GM12878 (cell line): ENCODE measurements around the gene RXYLT1. TPM values are rescaled to one million over a fixed set of nuclear protein-coding genes. Genes with fewer than 3 reads are reported as not detected.

Experiments
- ATAC-seq: fragments of 200-7000 bp; cut with Tn5 transposase; 3 replicates; pipeline ENCODE4 v1.9.1; 2020; ENCODE audit warnings: mild to moderate bottlenecking, moderate library complexity
- BruUV-seq: library from RNA; stranded (reverse); fragments of 400-500 nt; replicated peaks from 2 replicates; lab custom pipeline; 2021; lab: Mats Ljungman, UMichigan
- CTCF ChIA-PET: fragments of 300-600 bp; sonication (Branson Sonifier 250); formaldehyde crosslinking; extraction: SDS; loops from one replicate; lab custom pipeline; 2021; ENCODE audit warnings: inconsistent platforms; lab: Yijun Ruan, JAX
- POLR2A ChIA-PET: fragments of 350-600 bp; formaldehyde crosslinking; extraction: SDS; loops from one replicate; lab custom pipeline; 2021; ENCODE audit warnings: inconsistent platforms; lab: Charles Lee
- RAD21 ChIA-PET: fragments of 300-600 bp; sonication (Branson Sonifier 250); formaldehyde crosslinking; loops from one replicate; lab custom pipeline; 2023; ENCODE audit warnings: antibody characterized with exemption; ENCODE audit not compliant: unreplicated experiment; lab: Charles Lee
- SMC1A ChIA-PET: fragments of 300-600 bp; sonication (Branson Sonifier 250); formaldehyde crosslinking; loops from one replicate; lab custom pipeline; 2023; ENCODE audit not compliant: unreplicated experiment, uncharacterized antibody; lab: Charles Lee
- DNase-seq: peaks from one replicate; pipeline ENCODE4 v3.0.0-alpha.2; 2011; ENCODE audit warnings: low read depth, low spot score
- FAIRE-seq: peaks from 3 replicates; lab custom pipeline; 2011; peaks lifted over from hg19 to GRCh38; lab: Jason Lieb, UNC
- H2AFZ ChIP-seq: 2 replicates; pipeline ENCODE4 v1.6.0; 2011; ENCODE audit warnings: low read depth, low read length, control low read depth; ENCODE audit not compliant: control insufficient read depth
- H3K27ac ChIP-seq: 2 replicates; pipeline ENCODE4 v1.5.1; 2011; ENCODE audit warnings: control low read depth; ENCODE audit not compliant: control insufficient read depth, insufficient read depth
- H3K27me3 ChIP-seq, 2 experiments: replicated peaks in 1 of 2; 2 replicates each; pipeline versions ENCODE4 v1.6.0 to v1.6.1; 2011; ENCODE audit warnings: low read length in 1 of 2; ENCODE audit not compliant: control insufficient read depth in 2 of 2, insufficient read depth in 2 of 2
- H3K36me3 ChIP-seq, 2 experiments: 2 replicates each; pipeline ENCODE4 v1.5.1; 2011; ENCODE audit warnings: low read length in 1 of 2; ENCODE audit not compliant: control insufficient read depth in 2 of 2, insufficient read depth in 2 of 2
- H3K4me1 ChIP-seq: 2 replicates; pipeline ENCODE4 v1.6.1; 2011; ENCODE audit warnings: mild to moderate bottlenecking, low read length, moderate library complexity, mixed read lengths; ENCODE audit not compliant: control insufficient read depth, insufficient read depth
- H3K4me2 ChIP-seq: 2 replicates; pipeline ENCODE4 v1.6.0; 2011; ENCODE audit warnings: control low read depth; ENCODE audit not compliant: control insufficient read depth, insufficient read depth
- H3K4me3 ChIP-seq: fragments of 200-600 bp; sonication (generic); 2 replicates; pipeline ENCODE4 v1.5.1; 2016
- H3K79me2 ChIP-seq: 2 replicates; pipeline ENCODE4 v1.6.0; 2011; ENCODE audit warnings: low read length; ENCODE audit not compliant: control insufficient read depth, insufficient read depth
- H3K9ac ChIP-seq: 2 replicates; pipeline ENCODE4 v1.8.0; 2011; ENCODE audit warnings: low read length, control low read depth, mixed read lengths; ENCODE audit not compliant: control insufficient read depth, insufficient read depth
- H3K9me3 ChIP-seq: replicated peaks from 3 replicates; pipeline ENCODE4 v1.5.1; 2011; ENCODE audit warnings: mild to moderate bottlenecking, low read length; ENCODE audit not compliant: control insufficient read depth, insufficient read depth
- H4K20me1 ChIP-seq: 2 replicates; pipeline ENCODE4 v1.6.0; 2011; ENCODE audit not compliant: control insufficient read depth, insufficient read depth
- BMI1 ChIP-seq: fragments of 450-650 bp; IDR thresholded peaks from 2 replicates; pipeline ENCODE4 v1.6.1; 2016; ENCODE audit warnings: mild to moderate bottlenecking, moderate library complexity, borderline replicate concordance
- CEBPZ ChIP-seq: fragments of 150-350 bp; IDR thresholded peaks from 2 replicates; pipeline ENCODE4 v1.6.1; 2016; ENCODE audit warnings: low read depth, low read length
- FOXM1 ChIP-seq: IDR thresholded peaks from 2 replicates; pipeline ENCODE4 v1.6.1; 2012; ENCODE audit warnings: low read depth, mild to moderate bottlenecking, inconsistent platforms, low read length, moderate library complexity
- JUNB ChIP-seq: IDR thresholded peaks from 2 replicates; pipeline ENCODE4 v1.6.1; 2016; ENCODE audit warnings: antibody characterized with exemption, mild to moderate bottlenecking
- NFIC ChIP-seq: IDR thresholded peaks from 2 replicates; pipeline ENCODE4 v1.6.1; 2012; ENCODE audit warnings: low read depth, mild to moderate bottlenecking, inconsistent platforms, low read length, moderate library complexity
- NR2C2 ChIP-seq: IDR thresholded peaks from 2 replicates; pipeline ENCODE4 v1.6.1; 2011; ENCODE audit warnings: borderline replicate concordance, low read depth; ENCODE audit not compliant: control insufficient read depth, insufficient read length
- PKNOX1 ChIP-seq: fragments of 450-650 bp; IDR thresholded peaks from 2 replicates; pipeline ENCODE4 v1.6.1; 2016; ENCODE audit warnings: mild to moderate bottlenecking
- RELB ChIP-seq: fragments of 450-650 bp; IDR thresholded peaks from 2 replicates; pipeline ENCODE4 v1.6.1; 2017; ENCODE audit warnings: low read depth, mild to moderate bottlenecking, moderate library complexity
- RUNX3 ChIP-seq: IDR thresholded peaks from 2 replicates; pipeline ENCODE4 v1.6.1; 2012; ENCODE audit warnings: low read length, inconsistent platforms
- SIN3A ChIP-seq: IDR thresholded peaks from 2 replicates; pipeline ENCODE4 v1.6.1; 2012; ENCODE audit warnings: low read depth, low read length, improper control_type of control experiment
- SIX5 ChIP-seq: IDR thresholded peaks from 2 replicates; pipeline ENCODE4 v1.6.1; 2011; ENCODE audit warnings: mild to moderate bottlenecking, low read depth, low read length, moderate library complexity; ENCODE audit not compliant: severe bottlenecking
- SUPT20H ChIP-seq: IDR thresholded peaks from 2 replicates; pipeline ENCODE4 v1.6.1; 2011; ENCODE audit warnings: low read depth, mild to moderate bottlenecking, low read length, moderate library complexity, borderline replicate concordance; ENCODE audit not compliant: control insufficient read depth
- TCF3 ChIP-seq: IDR thresholded peaks from 2 replicates; pipeline ENCODE4 v1.6.1; 2012; ENCODE audit warnings: low read depth, mild to moderate bottlenecking, low read length, borderline replicate concordance; ENCODE audit not compliant: insufficient read depth
- YBX1 ChIP-seq: fragments of 450-650 bp; IDR thresholded peaks from 2 replicates; pipeline ENCODE4 v1.6.1; 2016; ENCODE audit warnings: antibody characterized with exemption
- ZNF384 ChIP-seq: IDR thresholded peaks from 2 replicates; pipeline ENCODE4 v1.6.1; 2012; ENCODE audit warnings: low read depth, mild to moderate bottlenecking, low read length, improper control_type of control experiment, borderline replicate concordance
- in situ Hi-C: fragments of 300-500 bp; cut with MboI; formaldehyde crosslinking; loops from 9 replicates; pipeline ENCODE4 v1.14.3; 2018; ENCODE audit warnings: mixed read lengths
- intact Hi-C: fragments of 100-400 bp; cut with micrococcal nuclease; formaldehyde crosslinking; loops from one replicate; pipeline ENCODE4 v1.14.2; 2022; ENCODE audit not compliant: unreplicated experiment
- polyA plus RNA-seq, 11 experiments: library from polyadenylated mRNA; depleted of rRNA in 4 of 11; unstranded in 6 of 11; stranded (reverse) in 5 of 11; fragments of >200 nt; fragmentation: Nextera tagmentation in 4 of 11; fragmentation: Illumina TruSeq in 1 of 11; extraction: Ambion mirVana in 4 of 11; extraction: Trizol in 1 of 11; gene quantifications; 1 replicate in 1 of 11; 2 replicates in 10 of 11; pipeline versions ENCODE4 v1.2.1 to v1.2.3, GENCODE V29; 2011 to 2016; ENCODE audit warnings: inconsistent platforms in 2 of 11, missing spikeins in 2 of 11, low read depth in 1 of 11
- total RNA-seq, 4 experiments: library from RNA; depleted of rRNA in 3 of 4; stranded (reverse); fragments of >200 nt in 3 of 4; fragmentation: Illumina TruSeq in 1 of 4; extraction: Trizol in 1 of 4; gene quantifications; 2 replicates each; pipeline versions ENCODE4 v1.2.1 to v1.2.3, GENCODE V29; 2013 to 2021
- TF ChIP-seq, protein P1 (sequence below): IDR thresholded peaks from 2 replicates; pipeline ENCODE4 v1.6.1; 2011; ENCODE audit warnings: borderline replicate concordance, low read depth, mild to moderate bottlenecking, moderate library complexity, mixed read lengths, low read length; ENCODE audit not compliant: insufficient read depth; ENCODE audit errors: extremely low read length
- TF ChIP-seq, protein P2 (sequence below): IDR thresholded peaks from 2 replicates; pipeline ENCODE4 v1.6.1; 2012; ENCODE audit warnings: low read depth, low read length, improper control_type of control experiment

RXYLT1 gene
- total and polyA plus RNA-seq, 10 of the 15 experiments (the other 5 are each of a cell fraction or from before 2014, with no cell fraction given): 10.4 to 33.8 (median 21.5) TPM

DNA sequence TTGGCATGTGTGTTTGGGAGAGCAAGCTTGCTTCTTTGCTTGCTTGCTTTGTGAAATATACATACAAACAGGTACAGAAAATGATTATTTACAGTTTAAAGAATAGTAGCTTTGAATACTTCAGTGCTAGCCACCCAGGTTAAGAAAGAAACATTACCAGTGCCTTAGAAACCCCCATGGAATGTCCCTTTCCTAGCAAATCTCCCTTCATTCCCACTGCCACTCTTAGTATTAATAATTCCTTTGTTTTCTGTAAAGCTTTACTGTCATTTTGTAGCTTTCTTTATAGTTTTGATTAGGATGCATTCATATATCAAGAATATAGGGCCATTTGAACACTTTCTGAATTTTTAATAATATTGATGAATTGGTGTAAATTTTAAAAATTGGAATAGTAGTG is 74.3 kb downstream of the RXYLT1 start:
- no TSS peak for BruUV-seq
- no peaks in the 10 kb centered on the region for H3K79me2 ChIP-seq
- POLR2A ChIA-PET: interaction anchor here (0.7 to 1.0 kb wide), 2 partner anchors 9 to 57 kb away, joined by 3 read pairs; partner anchors contain the start of gene SRGAP1
- H3K27ac ChIP-seq: no peak overlapping the region
- H3K36me3 ChIP-seq: no peaks in the 10 kb centered on the region
- H3K9me3 ChIP-seq: no peaks in the 10 kb centered on the region
- no peak overlapping the region for H3K4me2 ChIP-seq
- peak; percentile 48; the same call in 1 of the 2 replicates for TF ChIP-seq JUNB
- no peak for TF ChIP-seq NR2C2
- no peak for TF ChIP-seq YBX1
- TF ChIP-seq CEBPZ: no peak
- peak; percentile 19; the same call in 1 of the 2 replicates for TF ChIP-seq RUNX3
- TF ChIP-seq, protein P1, sequence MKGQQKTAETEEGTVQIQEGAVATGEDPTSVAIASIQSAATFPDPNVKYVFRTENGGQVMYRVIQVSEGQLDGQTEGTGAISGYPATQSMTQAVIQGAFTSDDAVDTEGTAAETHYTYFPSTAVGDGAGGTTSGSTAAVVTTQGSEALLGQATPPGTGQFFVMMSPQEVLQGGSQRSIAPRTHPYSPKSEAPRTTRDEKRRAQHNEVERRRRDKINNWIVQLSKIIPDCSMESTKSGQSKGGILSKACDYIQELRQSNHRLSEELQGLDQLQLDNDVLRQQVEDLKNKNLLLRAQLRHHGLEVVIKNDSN: no peak
- no peak for TF ChIP-seq PKNOX1
- TF ChIP-seq SUPT20H: no peak
- TF ChIP-seq NFIC: peak; percentile 72; the same call in 1 of the 2 replicates
- TF ChIP-seq ZNF384: no peak
- TF ChIP-seq FOXM1: peak; percentile 36; the same call in 1 of the 2 replicates
- peak; percentile 27; the same call in 1 of the 2 replicates for TF ChIP-seq RELB
- no peak for TF ChIP-seq SIX5
- TF ChIP-seq SIN3A: no peak
- TF ChIP-seq BMI1: no peak
- TF ChIP-seq TCF3: no peak
- TF ChIP-seq, protein P2, sequence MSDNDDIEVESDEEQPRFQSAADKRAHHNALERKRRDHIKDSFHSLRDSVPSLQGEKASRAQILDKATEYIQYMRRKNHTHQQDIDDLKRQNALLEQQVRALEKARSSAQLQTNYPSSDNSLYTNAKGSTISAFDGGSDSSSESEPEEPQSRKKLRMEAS: no peak
- ATAC-seq: peak; percentile 35
- no peak for DNase-seq
- FAIRE-seq: no peak
- no peaks in the 10 kb centered on the region for H3K4me1 ChIP-seq
- H3K9ac ChIP-seq: no peak overlapping the region
- no peaks in the 10 kb centered on the region for H3K27me3 ChIP-seq
- no peaks in the 10 kb centered on the region for H4K20me1 ChIP-seq
- CTCF ChIA-PET: interaction anchor here (0.5 to 4.7 kb wide), 3 partner anchors 10 to 556 kb away, joined by 3 to 39 read pairs (median 5); partner anchors contain the start of gene SRGAP1
- in situ Hi-C loops (no loop called here), intact Hi-C loops (no loop called here)
- RAD21 ChIA-PET: interaction anchor here (0.6 to 2.9 kb wide), 2 partner anchors 10 to 373 kb away, joined by 3 to 11 read pairs; partner anchors contain the start of gene SRGAP1
- no peak overlapping the region for H2AFZ ChIP-seq
- no peak overlapping the region for H3K4me3 ChIP-seq
- SMC1A ChIA-PET: interaction anchor here (0.7 to 2.6 kb wide), 8 partner anchors 9 to 328 kb away, joined by 3 to 10 read pairs (median 4); partner anchors contain the start of gene SRGAP1
